CD14-positive monocyte (primary cell): Measurements from ENCODE around the gene IFT25. TPM values are rescaled to one million over a fixed set of nuclear protein-coding genes. Genes with fewer than 3 reads are reported as not detected.
A peak's percentile ranks its signal among the peaks of the same experiment; 100 is the strongest.

ENCODE experiments used
- DNase-seq, 3 donors: peaks; one replicate each; pipeline ENCODE4 v3.0.0-alpha.2; 2011 to 2022
- H2AFZ ChIP-seq: 2 replicates; pipeline ENCODE4 v1.6.0; 2012; ENCODE audit warnings: mild to moderate bottlenecking, low read depth, low read length, inconsistent platforms; ENCODE audit not compliant: insufficient read depth, poor library complexity, severe bottlenecking
- H3K27ac ChIP-seq, 2 donors: 1 replicate in 1 of 2; 2 replicates in 1 of 2; pipeline ENCODE4 v1.5.1; 2012 to 2013; ENCODE audit warnings: low read length in 2 of 2, control low read depth in 1 of 2, inconsistent platforms in 1 of 2, low read depth in 1 of 2, mild to moderate bottlenecking in 1 of 2
- H3K27me3 ChIP-seq, 2 donors: one replicate each; pipeline versions ENCODE4 v1.6.0 to v1.6.1; 2011 to 2013; ENCODE audit warnings: low read length in 2 of 2; ENCODE audit not compliant: control insufficient read depth in 2 of 2, insufficient read depth in 2 of 2
- H3K36me3 ChIP-seq, 2 donors: replicated peaks in 1 of 2; 1 replicate in 1 of 2; 2 replicates in 1 of 2; pipeline versions ENCODE4 v1.5.1 to v1.6.1; 2012 to 2013; ENCODE audit warnings: low read length in 2 of 2, control low read depth in 1 of 2, inconsistent platforms in 1 of 2, mild to moderate bottlenecking in 1 of 2; ENCODE audit not compliant: insufficient read depth in 2 of 2, control insufficient read depth in 1 of 2
- H3K4me1 ChIP-seq, 2 donors: 1 replicate in 1 of 2; 2 replicates in 1 of 2; pipeline versions ENCODE4 v1.5.1 to v1.6.1; 2012 to 2013; ENCODE audit warnings: low read length in 2 of 2, control low read depth in 1 of 2, inconsistent platforms in 1 of 2, mild to moderate bottlenecking in 1 of 2, moderate library complexity in 1 of 2; ENCODE audit not compliant: insufficient read depth in 2 of 2, control insufficient read depth in 1 of 2
- H3K4me2 ChIP-seq: replicated peaks from 2 replicates; pipeline ENCODE3; 2012; ENCODE audit warnings: low read length, moderate library complexity, mild to moderate bottlenecking; ENCODE audit not compliant: poor library complexity, severe bottlenecking; ENCODE audit errors: extremely low read depth
- H3K4me3 ChIP-seq, 3 experiments: fragments of 200-600 bp in 1 of 3; sonication (generic) in 1 of 3; replicated peaks in 1 of 3; 1 replicate in 2 of 3; 2 replicates in 1 of 3; pipeline ENCODE4 v1.5.1; 2011 to 2013; ENCODE audit warnings: low read length in 3 of 3, mild to moderate bottlenecking in 3 of 3, control low read depth in 2 of 3, low read depth in 2 of 3, inconsistent platforms in 1 of 3, moderate library complexity in 1 of 3
- H3K79me2 ChIP-seq: 2 replicates; pipeline ENCODE4 v1.6.0; 2012; ENCODE audit warnings: mild to moderate bottlenecking, control low read depth, inconsistent platforms, low read length, moderate library complexity; ENCODE audit not compliant: insufficient read depth
- H3K9ac ChIP-seq: 2 replicates; pipeline ENCODE4 v1.6.0; 2017; ENCODE audit warnings: low read length, mild to moderate bottlenecking; ENCODE audit not compliant: insufficient read depth, poor library complexity, severe bottlenecking
- H3K9me3 ChIP-seq, 2 donors: replicated peaks in 1 of 2; 1 replicate in 1 of 2; 2 replicates in 1 of 2; pipeline versions ENCODE4 v1.5.1 to v1.6.1; 2012 to 2013; ENCODE audit warnings: low read length in 2 of 2, control low read depth in 1 of 2; ENCODE audit not compliant: control insufficient read depth in 1 of 2, insufficient read depth in 1 of 2
- H4K20me1 ChIP-seq: 2 replicates; pipeline ENCODE4 v1.6.0; 2012; ENCODE audit warnings: mild to moderate bottlenecking, low read length, control low read depth, moderate library complexity; ENCODE audit not compliant: insufficient read depth
- H3K27ac Mint-ChIP-seq, 7 donors: one replicate each; pipeline ENCODE4 v1.8.0; 2020; ENCODE audit warnings: mild to moderate bottlenecking in 7 of 7, mixed read lengths in 7 of 7, moderate library complexity in 6 of 7, inconsistent platforms in 2 of 7
- H3K27me3 Mint-ChIP-seq, 3 donors: one replicate each; pipeline ENCODE4 v1.8.0; 2021 to 2022; ENCODE audit warnings: low read depth in 3 of 3, mild to moderate bottlenecking in 3 of 3, mixed read lengths in 3 of 3, moderate library complexity in 3 of 3, inconsistent platforms in 1 of 3
- H3K36me3 Mint-ChIP-seq, 2 donors: one replicate each; pipeline ENCODE4 v1.8.0; 2020; ENCODE audit warnings: mixed read lengths in 2 of 2, inconsistent platforms in 1 of 2, mild to moderate bottlenecking in 1 of 2
- H3K4me1 Mint-ChIP-seq: one replicate; pipeline ENCODE4 v1.8.0; 2020; ENCODE audit warnings: mild to moderate bottlenecking, mixed read lengths
- H3K4me3 Mint-ChIP-seq, 2 donors: one replicate each; pipeline ENCODE4 v1.8.0; 2020; ENCODE audit warnings: mild to moderate bottlenecking in 2 of 2, mixed read lengths in 2 of 2, moderate library complexity in 1 of 2
- H3K9me3 Mint-ChIP-seq, 7 donors: one replicate each; pipeline ENCODE4 v1.8.0; 2020 to 2022; ENCODE audit warnings: mixed read lengths in 7 of 7, mild to moderate bottlenecking in 6 of 7, moderate library complexity in 6 of 7, inconsistent platforms in 2 of 7
- WGBS: methylation state at CpG from one replicate; pipeline ENCODE4 v1.1.5; 2013; ENCODE audit warnings: missing lambda C conversion rate; ENCODE audit not compliant: insufficient coverage; 5-methylcytosine and 5-hydroxymethylcytosine counted together
- intact Hi-C, 2 donors: fragments of 100-400 bp; cut with micrococcal nuclease; formaldehyde crosslinking; loops; one replicate each; pipeline versions ENCODE4 v1.15.0 to v1.15.1; 2023
- polyA plus RNA-seq, 3 donors: library from polyadenylated mRNA; depleted of rRNA in 1 of 3; unstranded in 2 of 3; stranded (reverse) in 1 of 3; fragments of 300-500 nt in 2 of 3; fragments of >200 nt in 1 of 3; fragmentation: Illumina TruSeq in 2 of 3; gene quantifications; 1 replicate in 2 of 3; 2 replicates in 1 of 3; pipeline ENCODE4 v1.2.3, GENCODE V29; 2012 to 2021
- TF ChIP-seq, protein P1 (sequence below): fragments of 200-600 bp; IDR thresholded peaks from one replicate; pipeline ENCODE4 v1.8.0; 2022; ENCODE audit warnings: antibody characterized with exemption, mild to moderate bottlenecking

Gene IFT25
- polyA plus RNA-seq, 3 donors = 17.1 to 30.6 (median 27.8) TPM

- Histone ChIP-seq H3K4me3 (no peak overlapping the region), H3K4me2 (no peak overlapping the region), H3K79me2 (no peaks in the 10 kb centered on the region), H3K27ac (peak overlapping the region in 1 of 2 donors; percentile 72), H2AFZ (peak overlapping the region; percentile 20), H3K27me3 (no peaks in the 10 kb centered on the region), H3K36me3 (peaks cover 20 to 35% of the 10 kb centered on the region in 2 donors), H3K9ac (no peak overlapping the region), H4K20me1 (no peaks in the 10 kb centered on the region), H3K4me1 (peaks cover 7 to 15% of the 10 kb centered on the region in 2 donors), H3K9me3 (no peaks in the 10 kb centered on the region)
- peak in 1 of 3 donors; percentile 13 for DNase-seq
- 100% methylated on average over 1 of the region's 3 CpGs for WGBS
- Mint-ChIP-seq H3K27me3 (no peaks in the 10 kb centered on the region), H3K4me3 (no peak overlapping the region), H3K36me3 (peaks cover 31 to 47% of the 10 kb centered on the region in 2 donors), H3K4me1 (peaks cover 11% of the 10 kb centered on the region), H3K9me3 (peaks cover 0 to 2% (median 0%) of the 10 kb centered on the region in 7 donors), H3K27ac (peak overlapping the region in 3 of 7 donors; percentile 65 to 74 (median 73))
- TF ChIP-seq, protein P1, sequence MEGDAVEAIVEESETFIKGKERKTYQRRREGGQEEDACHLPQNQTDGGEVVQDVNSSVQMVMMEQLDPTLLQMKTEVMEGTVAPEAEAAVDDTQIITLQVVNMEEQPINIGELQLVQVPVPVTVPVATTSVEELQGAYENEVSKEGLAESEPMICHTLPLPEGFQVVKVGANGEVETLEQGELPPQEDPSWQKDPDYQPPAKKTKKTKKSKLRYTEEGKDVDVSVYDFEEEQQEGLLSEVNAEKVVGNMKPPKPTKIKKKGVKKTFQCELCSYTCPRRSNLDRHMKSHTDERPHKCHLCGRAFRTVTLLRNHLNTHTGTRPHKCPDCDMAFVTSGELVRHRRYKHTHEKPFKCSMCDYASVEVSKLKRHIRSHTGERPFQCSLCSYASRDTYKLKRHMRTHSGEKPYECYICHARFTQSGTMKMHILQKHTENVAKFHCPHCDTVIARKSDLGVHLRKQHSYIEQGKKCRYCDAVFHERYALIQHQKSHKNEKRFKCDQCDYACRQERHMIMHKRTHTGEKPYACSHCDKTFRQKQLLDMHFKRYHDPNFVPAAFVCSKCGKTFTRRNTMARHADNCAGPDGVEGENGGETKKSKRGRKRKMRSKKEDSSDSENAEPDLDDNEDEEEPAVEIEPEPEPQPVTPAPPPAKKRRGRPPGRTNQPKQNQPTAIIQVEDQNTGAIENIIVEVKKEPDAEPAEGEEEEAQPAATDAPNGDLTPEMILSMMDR = no peak
- intact Hi-C loops = no loop called here
These were observed 11.0 kb upstream of the IFT25 start for GRCh38 chr1:53956308-53957168.

GRCh38 chr1:53954128-53954527 lies 8.6 kb upstream of the IFT25 start:
- Histone ChIP-seq H3K79me2 (no peaks in the 10 kb centered on the region), H3K4me1 (peaks cover 7 to 15% of the 10 kb centered on the region in 2 donors), H3K36me3 (peaks cover 15 to 20% of the 10 kb centered on the region in 2 donors), H2AFZ (no peak overlapping the region), H3K4me3 (no peak overlapping the region), H4K20me1 (no peaks in the 10 kb centered on the region), H3K4me2 (no peak overlapping the region), H3K27ac (no peak overlapping the region), H3K9ac (no peak overlapping the region), H3K9me3 (no peaks in the 10 kb centered on the region), H3K27me3 (no peaks in the 10 kb centered on the region)
- H3K27ac Mint-ChIP-seq = no peak overlapping the region
- H3K36me3 Mint-ChIP-seq = peaks cover 23 to 32% of the 10 kb centered on the region in 2 donors
- intact Hi-C loops = no loop called here
- WGBS = no CpG with 5 or more reads among the region's 2 CpGs
- H3K9me3 Mint-ChIP-seq = no peaks in the 10 kb centered on the region
- DNase-seq = no peak
- no peak overlapping the region for H3K4me3 Mint-ChIP-seq
- TF ChIP-seq, protein P1 = no peak
- H3K4me1 Mint-ChIP-seq = peaks cover 11% of the 10 kb centered on the region
- no peaks in the 10 kb centered on the region for H3K27me3 Mint-ChIP-seq
